Endothelial cell of umbilical vein (primary cell): ENCODE measurements around the gene HES2. TPM values are rescaled to one million over a fixed set of nuclear protein-coding genes. Genes with fewer than 3 reads are reported as not detected.

Experiments
- BruUV-seq: library from RNA; stranded (reverse); fragments of 400-500 nt; replicated peaks from 2 replicates; lab custom pipeline; 2021; lab: Mats Ljungman, UMichigan
- CTCF ChIA-PET: fragments of 300-600, 350-600 bp; sonication (Branson Sonifier 250); formaldehyde crosslinking; loops from one replicate; lab custom pipeline; 2021; ENCODE audit warnings: antibody characterized with exemption, inconsistent platforms; lab: Charles Lee
- POLR2A ChIA-PET: fragments of 300-600, 350-600 bp; sonication (Branson Sonifier 250); formaldehyde crosslinking; loops from one replicate; lab custom pipeline; 2021; ENCODE audit warnings: antibody characterized with exemption, inconsistent platforms; lab: Charles Lee
- DNase-seq: peaks from one replicate; pipeline ENCODE4 v3.0.0-alpha.2; 2011; ENCODE audit warnings: low read depth, low spot score
- FAIRE-seq: peaks from 2 replicates; lab custom pipeline; 2011; peaks lifted over from hg19 to GRCh38; lab: Jason Lieb, UNC
- H2AFZ ChIP-seq: 2 replicates; pipeline ENCODE4 v1.6.0; 2012; ENCODE audit warnings: low read depth, low read length, control low read depth, inconsistent platforms
- H3K27ac ChIP-seq: 2 replicates; pipeline ENCODE4 v1.5.1; 2011; ENCODE audit warnings: low read depth, mild to moderate bottlenecking, control low read depth, low read length, moderate library complexity; ENCODE audit not compliant: insufficient read depth
- H3K27me3 ChIP-seq, 2 experiments: 2 replicates each; pipeline versions ENCODE4 v1.6.0 to v1.6.1; 2011; ENCODE audit warnings: low read length in 2 of 2, mixed read lengths in 1 of 2; ENCODE audit not compliant: control insufficient read depth in 2 of 2, insufficient read depth in 2 of 2
- H3K36me3 ChIP-seq, 2 experiments: 2 replicates in 1 of 2; 3 replicates in 1 of 2; pipeline ENCODE4 v1.5.1; 2011; ENCODE audit warnings: low read length in 2 of 2, mild to moderate bottlenecking in 1 of 2, moderate library complexity in 1 of 2; ENCODE audit not compliant: control insufficient read depth in 2 of 2, insufficient read depth in 2 of 2; ENCODE audit errors: extremely low read depth in 1 of 2
- H3K4me1 ChIP-seq: 3 replicates; pipeline ENCODE4 v1.5.1; 2011; ENCODE audit warnings: mild to moderate bottlenecking, low read length; ENCODE audit not compliant: control insufficient read depth, insufficient read depth; ENCODE audit errors: extremely low read depth
- H3K4me2 ChIP-seq: 2 replicates; pipeline ENCODE4 v1.6.1; 2011; ENCODE audit warnings: low read length, control low read depth, mixed read lengths; ENCODE audit not compliant: insufficient read depth
- H3K4me3 ChIP-seq, 3 experiments: fragments of 200-600 bp in 1 of 3; sonication (generic), shearing (Covaris generic) in 1 of 3; replicated peaks in 1 of 3; 2 replicates each; pipeline ENCODE4 v1.5.1; 2011 to 2016; ENCODE audit warnings: control low read depth in 3 of 3, low read length in 3 of 3, mild to moderate bottlenecking in 2 of 3, inconsistent platforms in 1 of 3, low read depth in 1 of 3, moderate library complexity in 1 of 3; ENCODE audit not compliant: insufficient read depth in 1 of 3
- H3K79me2 ChIP-seq: 2 replicates; pipeline ENCODE4 v1.6.0; 2012; ENCODE audit warnings: low read length, inconsistent platforms; ENCODE audit not compliant: control insufficient read depth, insufficient read depth
- H3K9ac ChIP-seq: replicated peaks from 2 replicates; pipeline ENCODE3; 2011; ENCODE audit warnings: low read length, control low read depth; ENCODE audit not compliant: insufficient read depth; ENCODE audit errors: extremely low read depth
- H3K9me1 ChIP-seq: replicated peaks from 3 replicates; pipeline ENCODE4 v1.6.0; 2011; ENCODE audit warnings: mild to moderate bottlenecking, low read length; ENCODE audit not compliant: control insufficient read depth, insufficient read depth; ENCODE audit errors: extremely low read depth
- H3K9me3 ChIP-seq: replicated peaks from 2 replicates; pipeline ENCODE4 v1.5.1; 2012; ENCODE audit warnings: low read length, inconsistent platforms; ENCODE audit not compliant: control insufficient read depth, insufficient read depth
- H4K20me1 ChIP-seq: replicated peaks from 2 replicates; pipeline ENCODE3; 2011; ENCODE audit warnings: mild to moderate bottlenecking, low read length; ENCODE audit not compliant: control insufficient read depth, insufficient read depth; ENCODE audit errors: extremely low read depth
- CTCF ChIP-seq, 2 donors: IDR thresholded peaks; 1 replicate in 1 of 2; 2 replicates in 1 of 2; pipeline ENCODE4 v1.5.1; 2011; ENCODE audit warnings: low read length in 2 of 2, mild to moderate bottlenecking in 2 of 2, moderate library complexity in 2 of 2, control low read depth in 1 of 2, inconsistent platforms in 1 of 2, low read depth in 1 of 2; ENCODE audit not compliant: insufficient read depth in 1 of 2; ENCODE audit errors: extremely low read depth in 1 of 2
- EZH2 ChIP-seq: IDR thresholded peaks from 2 replicates; pipeline ENCODE4 v1.6.1; 2012; ENCODE audit warnings: borderline replicate concordance, low read depth, mild to moderate bottlenecking, moderate library complexity, low read length, inconsistent platforms; ENCODE audit not compliant: severe bottlenecking
- FOS ChIP-seq: IDR thresholded peaks from 2 replicates; pipeline ENCODE4 v1.6.1; 2011; ENCODE audit warnings: mild to moderate bottlenecking, low read length, moderate library complexity, borderline replicate concordance; ENCODE audit not compliant: insufficient read depth
- GATA2 ChIP-seq: IDR thresholded peaks from 2 replicates; pipeline ENCODE4 v1.7.0; 2011; ENCODE audit warnings: low read depth, mild to moderate bottlenecking, moderate library complexity, mixed read lengths, low read length; ENCODE audit not compliant: insufficient read length, insufficient read depth
- JUN ChIP-seq: IDR thresholded peaks from 2 replicates; pipeline ENCODE4 v1.6.1; 2011; ENCODE audit warnings: borderline replicate concordance, low read depth; ENCODE audit not compliant: insufficient read length, insufficient read depth
- MYC ChIP-seq: IDR thresholded peaks from one replicate; pipeline ENCODE4 v1.6.1; 2011; ENCODE audit warnings: mild to moderate bottlenecking, low read depth, low read length
- POLR2A ChIP-seq: IDR thresholded peaks from 2 replicates; pipeline ENCODE4 v1.6.1; 2012; ENCODE audit warnings: low read depth, mild to moderate bottlenecking, control low read depth, low read length
- POLR2AphosphoS5 ChIP-seq: IDR thresholded peaks from 2 replicates; pipeline ENCODE4 v1.6.1; 2012; ENCODE audit warnings: low read depth, mild to moderate bottlenecking, control low read depth, low read length, moderate library complexity; ENCODE audit not compliant: insufficient read depth
- dilution Hi-C: fragments of 300-500 bp; cut with MboI; formaldehyde crosslinking; loops from one replicate; pipeline ENCODE4 v1.15.0; 2019; ENCODE audit warnings: low sequenced_read_pairs; ENCODE audit not compliant: extremely low pct_ligation_motif_present
- intact Hi-C: fragments of 100-400 bp; cut with micrococcal nuclease; formaldehyde crosslinking; loops from one replicate; pipeline ENCODE4 v1.10.0; 2022
- polyA plus RNA-seq, 4 experiments: library from polyadenylated mRNA; depleted of rRNA in 3 of 4; stranded (reverse) in 3 of 4; unstranded in 1 of 4; fragments of >200 nt; gene quantifications; 2 replicates each; pipeline versions ENCODE4 v1.2.1 to v1.2.3, GENCODE V29; 2011 to 2012; ENCODE audit warnings: missing spikeins in 1 of 4
- total RNA-seq: library from RNA; stranded (reverse); gene quantifications from 2 replicates; pipeline ENCODE4 v1.2.3, GENCODE V29; 2021
- TF ChIP-seq, protein P1 (sequence below): IDR thresholded peaks from 2 replicates; pipeline ENCODE4 v1.6.1; 2011; ENCODE audit not compliant: insufficient read depth, insufficient read length

The HES2 gene
- total and polyA plus RNA-seq, 2 donors (not counting 3 experiments of a cell fraction or from before 2014, with no cell fraction given), result 3.6 to 9.4 TPM

- Histone ChIP-seq H3K36me3 (no peaks in the 10 kb centered on the region), H3K4me3 (no peak overlapping the region), H3K9me1 (no peaks in the 10 kb centered on the region), H3K27me3 (peaks cover 0 to 3% of the 10 kb centered on the region in 2 experiments), H3K9ac (no peak overlapping the region), H3K4me1 (peaks cover 17% of the 10 kb centered on the region), H3K79me2 (no peaks in the 10 kb centered on the region), H2AFZ (no peak overlapping the region), H3K27ac (no peak overlapping the region), H4K20me1 (no peaks in the 10 kb centered on the region), H3K9me3 (no peaks in the 10 kb centered on the region), H3K4me2 (no peak overlapping the region)
- CTCF ChIA-PET, result interaction anchor here (11.1 kb wide), 1 partner anchor 9 kb away, joined by 202 read pairs; no protein-coding TSS in a partner anchor
- POLR2A ChIA-PET, result interaction anchor here (0.6 kb wide), 1 partner anchor 63 kb away, joined by 5 read pairs; the partner anchor contains the start of gene PLEKHG5
- no peak for FAIRE-seq
- DNase-seq, result no peak
- dilution Hi-C loops, result no loop called here
- intact Hi-C loops, result no loop called here
- TF ChIP-seq FOS (no peak), CTCF (IDR thresholded peaks at IDR 0.05; ENCODE audit: extremely low read depth in 1 of 2, insufficient read depth in 1 of 2, low read depth in 1 of 2, low read length in 2 of 2) (no peak), GATA2 (no peak), MYC (no peak), POLR2AphosphoS5 (no peak), POLR2A (no peak), JUN (no peak), EZH2 (no peak)
- TF ChIP-seq, protein P1, sequence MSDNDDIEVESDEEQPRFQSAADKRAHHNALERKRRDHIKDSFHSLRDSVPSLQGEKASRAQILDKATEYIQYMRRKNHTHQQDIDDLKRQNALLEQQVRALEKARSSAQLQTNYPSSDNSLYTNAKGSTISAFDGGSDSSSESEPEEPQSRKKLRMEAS, result no peak
- BruUV-seq, result no TSS peak
These were observed 8.0 kb upstream of the HES2 start for GRCh38 chr1:6427441-6428390.
